ENCODE measurements around the gene ZNF507.

- TF ChIP-seq CTCF (IDR thresholded peaks at IDR 0.05; ENCODE audit: insufficient read depth, low read depth, low read length) (no peak), EZH2 (IDR thresholded peaks at IDR 0.05; ENCODE audit: insufficient read depth, low read length) (no peak)
These were observed 17.8 kb downstream of the ZNF507 start for GRCh38 chr19:32363175-32363574.

All from astrocyte (in vitro differentiated cells and primary cell).